Measurements from ENCODE around the gene SCN2B.

Gene SCN2B, protein sequence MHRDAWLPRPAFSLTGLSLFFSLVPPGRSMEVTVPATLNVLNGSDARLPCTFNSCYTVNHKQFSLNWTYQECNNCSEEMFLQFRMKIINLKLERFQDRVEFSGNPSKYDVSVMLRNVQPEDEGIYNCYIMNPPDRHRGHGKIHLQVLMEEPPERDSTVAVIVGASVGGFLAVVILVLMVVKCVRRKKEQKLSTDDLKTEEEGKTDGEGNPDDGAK

DNA sequence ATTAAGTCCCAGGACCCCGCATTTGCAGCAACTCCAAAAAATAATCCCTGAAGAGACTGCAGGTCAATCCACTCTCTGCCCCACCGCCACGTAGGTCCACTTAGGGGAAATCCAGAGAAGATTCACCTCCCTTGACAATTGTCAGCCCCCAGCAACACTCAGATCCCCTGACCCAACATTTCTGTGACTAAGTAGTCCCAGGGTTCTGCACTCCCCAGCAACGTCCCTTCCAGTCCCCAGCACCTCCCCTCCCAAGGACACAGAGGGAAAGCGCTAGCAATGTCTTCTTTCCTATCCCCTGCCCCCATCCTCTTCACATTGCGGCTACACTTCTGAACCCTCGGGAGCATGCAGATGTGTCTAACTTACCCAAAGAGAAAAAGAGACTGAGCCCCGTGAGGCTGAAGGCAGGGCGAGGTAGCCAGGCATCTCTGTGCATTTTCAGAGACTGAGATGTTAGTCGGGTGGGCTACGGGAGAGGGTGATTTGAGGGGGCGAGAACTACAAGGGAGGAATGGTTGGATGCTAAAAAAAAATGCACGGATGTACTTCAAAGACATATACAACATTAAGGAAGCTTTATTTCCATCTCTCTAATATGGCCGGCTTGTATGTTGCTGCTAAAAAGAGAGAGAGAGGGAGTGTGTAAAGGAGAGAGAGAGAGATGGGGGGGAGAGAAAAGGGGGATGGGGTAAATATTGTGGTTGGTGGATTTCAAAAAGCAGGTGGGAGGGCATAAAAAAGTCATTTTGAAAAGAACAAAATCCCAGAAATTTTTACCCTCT lies at the start of gene SCN2B:
SCN2B (minus strand) TSS at position 647 of the 785 bp plus-strand sequence; CDS start at position 439, 208 bp downstream.
- DNase-seq: no peak

GRCh38 chr11:118224511-118225188 lies 48.2 kb upstream of the SCN2B start, which contains the start of gene JAML:
JAML (minus strand) TSS chr11:118225011; CDS start chr11:118214866, 10,145 bp downstream.
- no peak for DNase-seq

- no peak for DNase-seq
Measured at GRCh38 chr11:118223992-118224391, 47.6 kb upstream of the SCN2B start.

DNA sequence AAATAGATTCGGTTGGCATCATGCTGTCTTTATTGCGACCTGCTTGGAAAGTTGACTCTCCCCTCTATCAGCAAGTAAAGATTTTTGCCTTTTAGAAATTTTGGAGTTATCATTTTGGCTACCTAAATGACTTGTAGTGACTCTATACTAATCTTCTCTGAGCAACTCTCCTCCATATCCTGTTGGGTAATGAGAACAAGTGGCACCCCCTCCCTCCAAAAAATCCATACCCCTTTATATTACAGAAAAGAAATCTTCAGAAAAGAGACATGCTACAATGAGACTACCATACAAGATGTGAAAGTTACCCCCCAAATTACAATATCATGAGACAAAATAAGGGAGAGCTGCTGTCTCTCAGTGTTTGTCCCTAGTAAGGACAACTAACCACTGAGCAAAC lies 47.1 kb upstream of the SCN2B start:
- no peak for DNase-seq

DNA sequence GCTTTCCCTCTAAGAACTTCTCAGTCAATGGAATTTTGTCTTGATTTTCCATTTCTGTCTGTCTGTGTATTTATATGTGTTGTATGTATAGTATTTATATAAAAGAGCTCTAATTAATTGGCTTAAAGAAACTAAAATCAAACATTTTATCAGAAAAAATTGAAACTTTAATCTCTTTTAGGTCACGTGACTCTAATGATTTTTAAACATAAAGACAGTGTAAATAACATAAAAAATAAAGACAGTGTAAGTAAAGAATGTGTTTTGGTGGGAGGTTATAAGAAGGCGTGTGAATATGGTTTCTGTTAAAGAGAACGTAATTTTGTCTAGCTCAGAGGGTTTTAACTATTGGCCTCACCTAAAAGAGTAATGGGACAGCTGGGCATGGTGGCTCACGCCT lies 46.0 kb upstream of the SCN2B start:
- no peak for DNase-seq

- no peak for DNase-seq
Measured at GRCh38 chr11:118221419-118221818, 45.0 kb upstream of the SCN2B start.

- DNase-seq: no peak
Measured at GRCh38 chr11:118219732-118220131, 43.3 kb upstream of the SCN2B start.

GRCh38 chr11:118219244-118219643 lies 42.8 kb upstream of the SCN2B start:
- DNase-seq: no peak

DNA sequence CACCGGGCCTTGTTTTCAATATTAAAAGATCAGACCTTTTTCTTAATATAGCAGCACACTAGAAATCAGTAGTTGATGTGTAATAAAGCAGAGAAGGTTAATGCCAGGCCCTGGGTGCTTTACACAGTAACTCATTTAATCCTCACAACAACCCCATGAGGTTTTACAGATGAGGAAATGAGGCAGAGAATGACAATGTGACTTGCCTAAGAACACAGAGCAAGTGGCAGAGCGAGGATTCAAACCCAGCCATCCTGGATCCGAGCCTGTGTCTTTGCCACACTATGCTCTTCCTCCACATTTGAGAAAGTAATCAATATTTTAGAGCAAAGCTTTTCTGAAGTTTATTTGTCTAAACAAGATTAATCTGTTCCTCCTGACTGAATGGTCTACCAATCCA lies 41.1 kb upstream of the SCN2B start:
- no peak for DNase-seq

- no peak for DNase-seq
Measured at GRCh38 chr11:118216621-118217481, 40.4 kb upstream of the SCN2B start.

- DNase-seq: no peak
Measured at GRCh38 chr11:118215765-118216164, 39.3 kb upstream of the SCN2B start.

DNA sequence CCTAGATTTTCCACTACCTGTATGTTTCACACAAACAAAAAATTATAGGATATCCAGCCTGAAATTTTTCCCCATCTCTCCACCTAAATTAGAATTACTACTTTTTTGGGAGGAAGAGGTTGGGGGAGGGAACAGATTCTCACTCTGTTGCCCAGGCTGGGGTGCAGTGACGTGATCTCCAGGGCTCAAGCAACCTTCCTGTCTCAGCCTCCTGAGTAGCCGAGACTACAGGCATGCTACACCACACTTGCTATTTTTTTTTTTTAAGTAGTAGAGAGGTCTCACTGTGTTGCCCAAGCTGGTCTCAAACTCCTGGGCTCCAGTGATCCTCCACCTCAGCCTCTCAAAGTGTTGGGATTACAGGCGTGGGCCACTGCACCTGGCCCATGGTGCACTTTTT lies 38.8 kb upstream of the SCN2B start:
- no peak for DNase-seq

DNA sequence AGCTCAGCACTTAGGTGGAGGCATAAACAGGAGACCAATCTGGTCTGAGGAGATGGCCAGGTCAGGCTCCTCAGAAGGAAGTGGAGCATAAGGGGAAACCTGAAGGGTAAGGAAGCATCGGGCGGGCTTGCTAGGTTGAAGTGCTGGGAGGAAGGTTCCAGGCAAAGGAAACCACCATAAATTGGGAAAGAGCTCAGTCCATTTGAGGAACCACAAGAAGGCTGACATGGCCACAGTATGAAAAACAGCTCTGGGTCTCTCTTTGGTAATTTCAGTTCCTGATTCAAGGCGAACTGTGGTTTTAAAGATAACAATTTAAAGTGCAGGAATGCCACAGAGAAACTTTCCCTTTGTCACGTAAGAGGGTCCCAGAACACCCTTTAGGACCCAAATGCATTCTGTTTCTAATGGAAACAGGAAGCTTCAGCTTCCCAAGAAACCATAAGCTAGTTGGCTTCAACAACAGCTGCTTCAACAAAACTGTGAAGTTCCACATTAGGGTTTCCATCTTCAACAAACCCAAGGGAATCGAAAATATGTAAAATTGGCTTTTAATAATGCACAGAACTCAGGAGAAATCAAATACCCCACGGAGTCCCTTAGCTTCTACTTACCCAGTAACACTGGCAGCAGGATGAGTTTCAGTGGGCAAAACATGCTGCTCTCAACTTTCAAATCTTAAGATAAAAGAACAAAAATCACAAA lies 37.9 kb upstream of the SCN2B start:
- DNase-seq: no peak

GRCh38 chr11:118213781-118214180 lies 37.3 kb upstream of the SCN2B start:
- no peak for DNase-seq

GRCh38 chr11:118213201-118213600 lies 36.8 kb upstream of the SCN2B start:
- DNase-seq: no peak

DNA sequence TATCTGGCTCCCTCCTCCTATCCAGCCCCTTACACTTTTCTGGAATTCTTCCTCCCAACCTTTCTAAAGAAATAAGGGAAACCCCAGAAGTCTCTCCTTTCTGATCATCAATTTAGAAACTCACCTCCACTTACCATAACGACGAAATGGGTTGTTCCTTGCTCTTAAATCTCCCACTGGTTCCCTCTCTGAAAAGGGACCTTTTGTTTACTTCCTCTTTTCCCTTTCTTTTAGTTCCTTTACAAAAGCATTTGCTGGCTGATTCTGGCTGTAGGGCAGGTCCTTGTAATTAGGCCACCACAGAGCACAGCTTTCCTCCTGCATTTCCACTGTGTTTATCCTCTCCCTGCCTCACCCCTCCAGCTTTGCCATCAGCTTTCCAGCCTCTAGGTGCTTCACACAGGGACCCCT lies 36.3 kb upstream of the SCN2B start:
- no peak for DNase-seq

- DNase-seq: no peak
Measured at GRCh38 chr11:118212131-118212725, 35.8 kb upstream of the SCN2B start.

- no peak for DNase-seq
Measured at GRCh38 chr11:118211006-118211405, 34.6 kb upstream of the SCN2B start.

GRCh38 chr11:118210323-118210722 lies 33.9 kb upstream of the SCN2B start:
- no peak for DNase-seq

GRCh38 chr11:118209033-118209432 lies 32.6 kb upstream of the SCN2B start:
- no peak for DNase-seq

DNA sequence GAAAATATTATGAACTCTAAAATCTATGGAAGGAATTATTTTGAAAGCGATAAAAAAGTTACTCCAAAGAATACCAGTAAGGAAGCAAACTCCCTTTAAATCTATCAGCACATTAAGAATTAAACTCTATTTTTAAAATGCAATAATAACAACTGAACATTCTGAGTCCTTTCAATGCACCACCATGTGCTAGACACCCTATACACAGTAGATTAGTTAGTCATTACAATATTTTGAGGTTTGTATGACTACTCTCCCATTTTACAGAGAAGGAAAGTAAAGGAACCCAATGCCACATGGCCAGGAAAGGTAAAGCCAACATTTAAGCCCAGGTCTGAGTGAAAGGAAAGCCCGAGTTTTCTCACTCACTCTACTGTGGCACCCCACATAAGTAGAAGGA lies 30.6 kb upstream of the SCN2B start:
- DNase-seq: no peak

Measured in right hindlimb (tissue), 1 donor.